Right lobe of liver (tissue), 4 donors: Measurements from ENCODE around the gene DUSP22.

ENCODE experiments used
- CTCF ChIP-seq, 4 donors: fragments of 200-600 bp in 3 of 4; fragments of 450-650 bp in 1 of 4; IDR thresholded peaks; one replicate each; pipeline versions ENCODE4 v1.5.1 to v1.8.0; 2016 to 2022; ENCODE audit warnings: antibody characterized with exemption in 4 of 4, mild to moderate bottlenecking in 2 of 4
- POLR2A ChIP-seq: fragments of 450-650 bp; IDR thresholded peaks from one replicate; pipeline ENCODE4 v1.6.1; 2017; ENCODE audit warnings: antibody characterized with exemption, mild to moderate bottlenecking
- donor health status: DM: no; HTN: no; CAD: no.
- donor health status: DM: no; HTN: no; CAD: no.
- donor health status: DM: no; HTN: yes; CAD: no.

DNA sequence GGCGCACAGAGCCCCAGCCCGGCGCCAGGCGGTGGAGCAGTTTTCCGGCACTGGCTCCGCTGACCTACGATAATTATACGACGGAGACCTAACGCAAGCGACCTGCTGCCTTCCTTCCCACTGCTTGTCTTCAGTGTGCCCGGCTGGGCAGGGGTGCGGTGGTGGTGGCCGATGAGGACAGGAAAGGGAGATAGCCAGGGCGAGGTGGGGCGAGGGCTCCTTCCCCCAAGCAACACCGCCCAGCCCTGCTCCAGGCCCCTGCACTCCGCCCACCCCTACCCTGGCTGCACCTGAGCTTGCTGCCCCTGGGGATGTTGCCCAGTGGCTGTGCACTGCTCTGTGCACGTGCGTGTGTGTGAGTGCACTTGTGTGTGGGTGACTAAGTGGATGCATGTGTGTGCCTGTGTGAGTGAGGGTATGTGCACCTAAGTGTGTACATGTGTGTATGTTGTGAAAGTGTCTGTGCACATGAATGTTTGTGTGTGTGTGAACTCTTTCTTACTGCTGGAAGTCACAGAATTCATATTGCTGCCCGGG, 56.6 kb downstream of the DUSP22 start:
- no peak for TF ChIP-seq CTCF (IDR thresholded peaks at IDR 0.05)
- TF ChIP-seq POLR2A = no peak
